Panc1 (cell line): ENCODE data around the gene DGCR2. TPM values are rescaled to one million over a fixed set of nuclear protein-coding genes. Genes with fewer than 3 reads are reported as not detected.

ENCODE experiments used
- ATAC-seq: fragments of 200-7000 bp; cut with Tn5 transposase; 2 replicates; pipeline ENCODE4 v1.9.1; 2020; ENCODE audit warnings: mild to moderate bottlenecking, moderate library complexity
- BruUV-seq: library from RNA; stranded (reverse); fragments of 400-500 nt; replicated peaks from 2 replicates; lab custom pipeline; 2021; lab: Mats Ljungman, UMichigan
- CTCF ChIA-PET: fragments of 300-600 bp; sonication (Branson Sonifier 250); formaldehyde crosslinking; loops from one replicate; lab custom pipeline; 2022; ENCODE audit warnings: antibody characterized with exemption; lab: Charles Lee
- POLR2A ChIA-PET: fragments of 300-600 bp; sonication (Branson Sonifier 250); formaldehyde crosslinking; loops from one replicate; lab custom pipeline; 2022; ENCODE audit warnings: antibody characterized with exemption; lab: Charles Lee
- DNase-seq: peaks from one replicate; pipeline ENCODE4 v3.0.0-alpha.2; 2010; ENCODE audit warnings: low read depth, low spot score
- H3K27ac ChIP-seq: 2 replicates; pipeline ENCODE4 v1.5.1; 2011; ENCODE audit warnings: mild to moderate bottlenecking, low read length, inconsistent platforms
- H3K27me3 ChIP-seq: fragments of 200-500 bp; sonication (Bioruptor generic); 2 replicates; pipeline ENCODE4 v1.6.0; 2014; ENCODE audit warnings: low read length, inconsistent platforms; ENCODE audit not compliant: control insufficient read depth, insufficient read depth
- H3K36me3 ChIP-seq: fragments of 200-500 bp; sonication (Bioruptor generic); 2 replicates; pipeline ENCODE4 v1.5.1; 2014; ENCODE audit warnings: inconsistent platforms, mild to moderate bottlenecking, low read length, moderate library complexity; ENCODE audit not compliant: control insufficient read depth, insufficient read depth
- H3K4me1 ChIP-seq: 2 replicates; pipeline ENCODE4 v1.5.1; 2011; ENCODE audit warnings: inconsistent platforms, mild to moderate bottlenecking, low read length, moderate library complexity; ENCODE audit not compliant: control insufficient read depth, insufficient read depth
- H3K4me3 ChIP-seq, 2 experiments: 2 replicates each; pipeline ENCODE4 v1.5.1; 2011 to 2012; ENCODE audit warnings: low read depth in 2 of 2, low read length in 2 of 2, mild to moderate bottlenecking in 2 of 2, inconsistent platforms in 1 of 2, moderate library complexity in 1 of 2
- H3K9me3 ChIP-seq: fragments of 200-500 bp; sonication (Bioruptor generic); 2 replicates; pipeline ENCODE4 v1.5.1; 2014; ENCODE audit warnings: low read depth, mild to moderate bottlenecking, inconsistent platforms, low read length, moderate library complexity; ENCODE audit not compliant: control insufficient read depth, insufficient read depth
- CTCF ChIP-seq: fragments of 450-650 bp; IDR thresholded peaks from 2 replicates; pipeline ENCODE4 v1.5.1; 2017; ENCODE audit warnings: mild to moderate bottlenecking
- POLR2AphosphoS5 ChIP-seq: IDR thresholded peaks from 2 replicates; pipeline ENCODE4 v1.6.1; 2012; ENCODE audit warnings: mild to moderate bottlenecking, low read depth, low read length, moderate library complexity
- REST ChIP-seq, 2 experiments: IDR thresholded peaks; 2 replicates each; pipeline ENCODE4 v1.6.1; 2011 to 2012; ENCODE audit warnings: low read depth in 2 of 2, control low read depth in 1 of 2, low read length in 1 of 2, mild to moderate bottlenecking in 1 of 2, moderate library complexity in 1 of 2; ENCODE audit not compliant: insufficient read depth in 1 of 2
- SIN3A ChIP-seq: IDR thresholded peaks from 2 replicates; pipeline ENCODE4 v1.6.1; 2012; ENCODE audit warnings: low read depth, mild to moderate bottlenecking, low read length, moderate library complexity, borderline replicate concordance; ENCODE audit not compliant: insufficient read depth
- TCF7L2 ChIP-seq: IDR thresholded peaks from 2 replicates; pipeline ENCODE4 v1.6.1; 2011; ENCODE audit warnings: mild to moderate bottlenecking, low read depth, low read length, inconsistent platforms
- in situ Hi-C: cut with HindIII; loops from 2 replicates; pipeline ENCODE4 v1.10.0; 2016; ENCODE audit warnings: low sequenced_read_pairs, low pct_unique_long_range_greater_than_20kb
- intact Hi-C: fragments of 100-400 bp; cut with micrococcal nuclease; formaldehyde crosslinking; loops from one replicate; pipeline ENCODE4 v1.10.0; 2022; ENCODE audit not compliant: unreplicated experiment
- total RNA-seq: library from RNA; stranded (reverse); gene quantifications from one replicate; pipeline ENCODE4 v1.2.1, GENCODE V29; 2021; ENCODE audit not compliant: unreplicated experiment

DGCR2 gene
- total RNA-seq, 1 experiment from 2014 or later, result 35.1 TPM

GRCh38 chr22:18994701-18995326 lies 127.4 kb downstream of the DGCR2 start:
- TF ChIP-seq REST (IDR thresholded peaks at IDR 0.05; ENCODE audit: insufficient read depth in 1 of 2, low read depth in 2 of 2, low read length in 1 of 2) (no peak), POLR2AphosphoS5 (no peak), SIN3A (no peak), TCF7L2 (no peak), CTCF (no peak)

GRCh38 chr22:18994056-18994455 lies 128.2 kb downstream of the DGCR2 start:
- in situ Hi-C loops (no loop called here), intact Hi-C loops (no loop called here)
- ATAC-seq, result no peak
- ChIA-PET CTCF (no interaction called here), POLR2A (no interaction called here)
- no TSS peak for BruUV-seq
- TF ChIP-seq TCF7L2, result no peak
- TF ChIP-seq REST (IDR thresholded peaks at IDR 0.05; ENCODE audit: insufficient read depth in 1 of 2, low read depth in 2 of 2, low read length in 1 of 2), result no peak
- no peak for TF ChIP-seq CTCF
- TF ChIP-seq SIN3A, result no peak
- no peak for TF ChIP-seq POLR2AphosphoS5
- Histone ChIP-seq H3K27ac (no peak overlapping the region), H3K27me3 (no peaks in the 10 kb centered on the region), H3K36me3 (no peaks in the 10 kb centered on the region), H3K4me3 (no peak overlapping the region), H3K4me1 (no peaks in the 10 kb centered on the region), H3K9me3 (no peaks in the 10 kb centered on the region)
- no peak for DNase-seq

More at GRCh38 chr22:18994701-18995326, 127.4 kb downstream of the DGCR2 start:
- in situ Hi-C loops (no loop called here), intact Hi-C loops (no loop called here)
- DNase-seq, result no peak
- Histone ChIP-seq H3K27ac (no peak overlapping the region), H3K9me3 (no peaks in the 10 kb centered on the region), H3K36me3 (no peaks in the 10 kb centered on the region), H3K27me3 (no peaks in the 10 kb centered on the region), H3K4me1 (no peaks in the 10 kb centered on the region), H3K4me3 (no peak overlapping the region)
- no TSS peak for BruUV-seq
- ChIA-PET POLR2A (no interaction called here), CTCF (no interaction called here)
- no peak for ATAC-seq
